ENCODE data around the gene PAGE2B.
"Not testable (repeated sequence)": the region's sequence is repeated elsewhere in the genome, so short reads cannot be mapped to it uniquely, and the experiment has no call there.

Gene PAGE2B

DNA sequence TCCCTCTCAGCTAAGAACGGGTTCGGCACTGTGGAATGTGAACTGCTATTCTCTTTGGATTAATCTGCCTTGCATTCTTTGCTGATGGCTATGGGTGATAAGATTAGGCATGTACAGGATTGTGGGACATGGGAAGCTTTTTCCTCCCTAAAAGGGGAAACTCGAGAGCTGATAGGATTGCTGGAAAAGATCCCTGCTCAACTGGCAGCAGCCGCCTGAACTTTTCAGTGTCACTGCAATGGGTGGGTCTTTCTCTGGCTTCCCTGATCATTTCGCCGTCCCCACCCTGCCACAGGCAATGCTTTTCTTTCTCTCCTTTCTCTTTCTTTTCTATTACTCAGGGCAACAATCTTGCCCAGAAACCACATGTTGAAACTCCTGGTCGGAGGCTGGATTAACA, 34.5 kb downstream of the PAGE2B start:
- no peak for DNase-seq (ENCODE audit: low read depth in 2 of 2)

- DNase-seq (ENCODE audit: low read depth in 2 of 2), result no peak
These were observed 36.9 kb downstream of the PAGE2B start for GRCh38 chrX:55111578-55112254.

- DNase-seq (ENCODE audit: low read depth in 2 of 2), result not testable (repeated sequence)
These were observed 41.8 kb downstream of the PAGE2B start for GRCh38 chrX:55116589-55116988.

DNA sequence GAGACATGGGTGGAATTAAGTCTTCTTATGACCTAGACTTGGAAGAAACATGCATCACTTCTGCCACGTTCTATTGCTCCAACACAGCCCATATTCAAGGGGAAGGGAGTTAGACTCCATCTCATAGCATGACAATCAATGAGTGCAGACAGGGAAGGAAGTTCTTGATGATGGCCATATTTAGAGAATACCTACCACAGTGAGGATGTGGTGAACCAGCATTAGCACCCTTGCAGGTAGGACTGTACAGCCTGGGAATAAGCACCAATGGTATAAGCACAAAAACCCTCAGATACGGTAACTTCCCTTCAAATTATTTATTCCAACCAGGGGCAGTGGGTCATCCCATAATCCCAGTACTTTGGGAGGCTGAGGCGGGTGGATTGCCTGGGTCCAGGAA, 43.7 kb downstream of the PAGE2B start:
- no peak for DNase-seq (ENCODE audit: low read depth in 2 of 2)

- DNase-seq (ENCODE audit: low read depth in 2 of 2), result no peak
These were observed 44.4 kb downstream of the PAGE2B start for GRCh38 chrX:55119271-55119670.

DNA sequence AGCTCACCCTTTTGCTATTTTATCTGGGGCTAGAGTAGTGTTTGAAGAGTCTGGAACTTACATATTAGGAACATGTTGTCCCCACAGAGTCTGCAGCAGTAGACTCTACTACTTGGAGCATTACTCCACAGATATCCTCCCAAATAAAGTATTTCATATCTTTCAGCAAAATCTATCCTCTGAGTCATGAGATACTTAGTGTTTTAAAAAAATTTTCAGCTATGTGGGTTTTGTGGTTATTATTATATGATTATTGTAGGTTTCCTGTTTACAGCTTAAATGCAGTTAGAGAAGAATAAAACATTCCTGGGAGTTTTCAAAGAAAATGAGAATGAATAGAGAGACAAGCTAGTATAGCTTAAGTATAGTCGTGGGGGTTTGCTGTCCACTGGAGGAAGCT, 44.9 kb downstream of the PAGE2B start:
- DNase-seq (ENCODE audit: low read depth in 2 of 2), result no peak

GRCh38 chrX:55120761-55121358, 46.0 kb downstream of the PAGE2B start:
- no peak for DNase-seq (ENCODE audit: low read depth in 2 of 2)

- no peak for DNase-seq (ENCODE audit: low read depth in 2 of 2)
These were observed 49.1 kb downstream of the PAGE2B start for GRCh38 chrX:55123900-55124299.

DNA sequence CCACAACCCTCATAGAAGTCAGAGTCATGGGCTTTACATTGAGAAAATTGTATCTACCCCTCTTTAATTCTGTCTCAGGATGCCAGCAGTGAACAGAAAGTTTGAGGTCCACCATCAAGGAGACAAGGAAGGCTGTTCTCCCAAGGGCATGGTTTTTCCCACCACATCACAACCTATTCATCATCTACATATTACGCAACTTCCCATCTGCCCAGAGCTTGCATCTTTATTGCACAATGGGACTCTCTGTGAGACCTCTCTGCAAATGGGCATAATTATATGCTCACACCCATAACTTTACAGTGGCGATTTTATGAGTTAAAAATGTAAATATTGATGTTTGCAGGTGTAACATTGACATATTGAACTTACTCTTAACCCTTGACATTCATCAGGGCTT, 52.9 kb downstream of the PAGE2B start:
- no peak for DNase-seq (ENCODE audit: low read depth in 2 of 2)
